ENCODE measurements around the gene BPI.
"Not testable (repeated sequence)": the region's sequence is repeated elsewhere in the genome, so short reads cannot be mapped to it uniquely, and the experiment has no call there.

The BPI gene

DNA sequence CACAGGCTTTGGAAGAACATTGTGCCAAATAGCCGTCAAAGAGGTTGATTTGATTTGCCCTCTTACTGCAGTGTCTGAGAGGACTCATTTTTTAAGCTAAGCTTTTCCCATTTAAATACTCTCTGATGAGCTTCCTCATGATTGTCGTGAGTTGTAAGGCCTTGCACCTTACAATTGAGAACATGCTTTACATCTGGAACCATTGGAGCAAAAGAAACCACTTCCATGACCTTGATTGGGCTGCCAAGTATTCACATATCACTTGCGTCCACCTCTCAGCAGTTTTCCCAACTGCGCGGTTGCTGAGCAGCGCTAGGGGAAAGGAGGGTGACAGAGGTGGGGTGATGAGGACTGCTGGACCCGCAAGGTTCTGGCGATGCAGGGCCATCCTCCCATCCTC is 30.1 kb downstream of the BPI start:
- Mint-ChIP-seq H3K27ac (no peak overlapping the region), H3K9me3 (no peaks in the 10 kb centered on the region), H3K27me3 (peaks cover 22% of the 10 kb centered on the region), H3K4me1 (no peaks in the 10 kb centered on the region), H3K4me3 (no peak overlapping the region), H3K36me3 (peaks cover 2% of the 10 kb centered on the region)

DNA sequence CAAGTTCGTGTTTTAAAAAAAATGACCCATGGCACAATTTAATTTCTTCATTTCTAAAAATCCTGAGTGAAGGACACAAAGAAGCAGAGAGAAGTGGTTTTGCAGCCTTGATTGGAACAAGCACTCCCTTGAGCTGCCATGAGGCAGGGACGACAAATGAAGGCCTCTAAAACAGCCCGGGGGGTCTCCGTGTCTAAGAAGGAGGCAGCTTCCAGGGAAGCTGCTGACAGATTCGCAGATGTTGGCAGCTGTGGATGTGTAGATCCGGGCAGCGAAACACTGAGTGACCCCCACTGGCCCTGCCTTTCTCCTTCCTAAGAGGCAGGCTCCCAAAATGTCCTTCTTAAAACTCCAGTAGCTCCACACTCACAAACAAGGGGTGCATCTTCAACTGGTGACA is 32.8 kb downstream of the BPI start:
- peaks cover 2% of the 10 kb centered on the region for H3K36me3 Mint-ChIP-seq
- H3K27ac Mint-ChIP-seq = no peak overlapping the region
- H3K27me3 Mint-ChIP-seq = peaks cover 25% of the 10 kb centered on the region
- H3K4me1 Mint-ChIP-seq = no peaks in the 10 kb centered on the region
- no peak overlapping the region for H3K4me3 Mint-ChIP-seq
- no peaks in the 10 kb centered on the region for H3K9me3 Mint-ChIP-seq

DNA sequence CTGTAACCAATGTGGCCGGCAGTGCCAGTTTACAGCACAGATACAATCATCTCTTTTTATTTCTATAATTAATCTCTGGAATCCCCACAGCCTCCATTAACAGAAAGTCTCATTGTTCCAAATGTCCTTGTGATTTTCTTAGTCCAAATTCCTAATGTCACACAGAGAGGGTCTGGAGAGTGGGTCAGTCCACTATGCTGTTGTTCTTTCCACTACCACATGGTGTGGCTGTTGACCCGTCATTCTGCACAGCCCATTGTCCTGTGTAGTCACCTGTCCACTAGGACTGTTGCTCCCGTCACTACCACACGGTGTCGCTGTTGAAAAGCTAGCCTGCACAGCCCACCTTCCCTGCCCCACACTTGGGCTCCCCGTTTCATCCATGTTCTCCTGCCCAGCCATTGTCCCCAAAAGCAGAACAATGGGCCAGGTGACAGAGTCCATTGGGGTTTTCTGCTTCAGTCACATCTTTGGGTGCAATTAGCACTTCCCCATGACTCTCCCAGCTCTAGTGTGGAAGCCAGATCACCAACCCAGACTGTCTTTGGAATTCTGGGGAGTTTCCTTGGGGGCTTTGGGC is 33.7 kb downstream of the BPI start:
- Mint-ChIP-seq H3K4me1 (no peaks in the 10 kb centered on the region), H3K27ac (no peak overlapping the region), H3K27me3 (peaks cover 23% of the 10 kb centered on the region), H3K9me3 (no peaks in the 10 kb centered on the region), H3K36me3 (peaks cover 2% of the 10 kb centered on the region), H3K4me3 (no peak overlapping the region)

DNA sequence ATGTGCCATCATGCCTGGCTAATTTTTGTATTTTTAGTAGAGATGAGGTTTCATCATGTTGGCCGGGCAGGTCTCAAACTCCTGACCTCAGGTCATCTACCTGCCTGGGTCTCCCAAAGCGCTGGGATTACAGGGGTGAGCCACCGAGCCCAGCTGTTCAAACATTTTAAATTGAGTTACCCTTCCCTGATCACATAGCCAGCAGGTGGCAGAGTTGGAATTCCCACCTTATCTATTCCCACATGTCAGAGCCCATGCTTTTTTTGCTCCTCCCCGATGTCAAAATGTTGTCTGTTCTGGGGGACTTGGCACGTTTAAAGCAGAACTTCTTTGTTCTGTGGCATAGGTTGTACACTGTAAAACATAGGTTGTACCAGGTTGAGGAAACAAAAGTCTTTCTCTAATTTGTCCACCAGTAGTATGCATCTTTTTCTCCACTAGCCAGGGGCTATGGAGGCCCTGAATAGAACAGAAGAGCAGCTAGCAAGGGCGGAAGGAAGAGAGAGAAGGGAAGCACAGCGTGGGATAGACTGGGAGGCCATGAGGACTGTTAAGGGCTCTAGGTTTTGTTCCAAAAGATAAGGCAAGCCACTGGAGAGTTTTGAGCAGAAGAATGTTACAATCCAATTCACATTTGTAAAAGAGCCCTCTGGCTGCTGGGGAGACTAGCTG is 35.0 kb downstream of the BPI start:
- Mint-ChIP-seq H3K27me3 (peaks cover 23% of the 10 kb centered on the region), H3K9me3 (no peaks in the 10 kb centered on the region), H3K27ac (no peak overlapping the region), H3K36me3 (peaks cover 2% of the 10 kb centered on the region), H3K4me1 (no peaks in the 10 kb centered on the region), H3K4me3 (no peak overlapping the region)

DNA sequence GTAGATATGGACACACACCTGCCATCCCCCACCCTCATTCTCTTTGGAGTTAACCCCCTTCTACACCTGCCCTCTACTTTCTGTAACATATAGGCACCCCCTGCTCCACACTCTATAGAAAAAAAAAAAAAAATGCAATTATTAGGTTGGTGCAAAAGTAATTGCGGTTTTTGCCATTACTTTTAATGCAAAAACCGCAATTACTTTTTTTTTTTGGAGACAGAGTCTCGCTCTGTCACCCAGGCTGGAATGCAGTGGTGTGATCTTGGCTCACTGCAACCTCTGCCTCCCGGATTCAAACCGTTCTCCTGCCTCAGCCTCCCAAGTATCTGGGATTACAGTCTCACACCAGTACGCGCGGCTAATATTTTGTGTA is 35.6 kb downstream of the BPI start:
- H3K27me3 Mint-ChIP-seq = peaks cover 21% of the 10 kb centered on the region
- not testable (repeated sequence) for H3K9me3 Mint-ChIP-seq, H3K36me3 Mint-ChIP-seq, H3K4me3 Mint-ChIP-seq, H3K4me1 Mint-ChIP-seq, H3K27ac Mint-ChIP-seq

DNA sequence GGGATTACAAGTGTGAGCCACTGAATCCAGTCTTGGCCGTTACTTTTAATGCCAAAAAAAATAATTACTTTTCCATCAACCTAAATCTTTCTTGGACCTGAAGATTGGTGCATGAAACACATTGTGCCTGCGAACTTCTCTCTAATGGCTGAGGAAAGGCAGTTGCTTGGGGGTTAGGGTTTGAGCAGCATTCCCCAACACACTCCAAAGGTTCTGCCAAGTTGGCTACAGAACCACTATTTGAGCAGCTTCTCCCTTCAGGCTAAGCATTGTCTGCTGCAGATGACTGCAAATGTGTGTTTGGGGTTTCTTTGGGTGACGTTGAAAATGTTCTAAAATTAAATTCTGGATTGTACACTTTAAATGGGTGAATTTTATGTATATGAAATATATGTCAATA is 36.0 kb downstream of the BPI start:
- H3K4me3 Mint-ChIP-seq = no peak overlapping the region

DNA sequence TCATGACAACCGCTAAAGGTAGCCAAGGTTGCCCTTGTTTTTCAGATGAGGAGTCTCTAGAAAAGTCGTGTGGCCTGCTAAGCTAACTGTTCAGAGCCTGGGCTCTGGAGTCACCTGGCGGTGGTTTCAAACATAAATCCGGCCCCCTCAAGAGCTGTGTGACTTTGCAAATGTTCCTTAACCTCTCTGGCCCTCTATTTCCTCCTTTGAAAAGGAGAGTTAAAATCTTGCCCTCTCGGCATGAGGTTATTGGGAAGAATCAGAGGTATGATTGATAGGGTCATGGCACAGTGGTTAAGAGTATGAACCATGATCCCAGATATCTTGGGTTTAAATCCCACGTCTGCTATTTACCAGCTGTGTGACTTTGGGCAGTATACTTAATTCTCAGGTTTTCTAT is 36.7 kb downstream of the BPI start:
- Mint-ChIP-seq H3K36me3 (peaks cover 2% of the 10 kb centered on the region), H3K9me3 (no peaks in the 10 kb centered on the region), H3K27ac (no peak overlapping the region), H3K27me3 (peaks cover 18% of the 10 kb centered on the region), H3K4me1 (no peaks in the 10 kb centered on the region), H3K4me3 (no peak overlapping the region)

More for the DNA sequence above, 36.0 kb downstream of the BPI start:
- Mint-ChIP-seq H3K27me3 (peaks cover 21% of the 10 kb centered on the region), H3K9me3 (no peaks in the 10 kb centered on the region), H3K27ac (no peak overlapping the region), H3K36me3 (peaks cover 2% of the 10 kb centered on the region), H3K4me1 (no peaks in the 10 kb centered on the region)

DNA sequence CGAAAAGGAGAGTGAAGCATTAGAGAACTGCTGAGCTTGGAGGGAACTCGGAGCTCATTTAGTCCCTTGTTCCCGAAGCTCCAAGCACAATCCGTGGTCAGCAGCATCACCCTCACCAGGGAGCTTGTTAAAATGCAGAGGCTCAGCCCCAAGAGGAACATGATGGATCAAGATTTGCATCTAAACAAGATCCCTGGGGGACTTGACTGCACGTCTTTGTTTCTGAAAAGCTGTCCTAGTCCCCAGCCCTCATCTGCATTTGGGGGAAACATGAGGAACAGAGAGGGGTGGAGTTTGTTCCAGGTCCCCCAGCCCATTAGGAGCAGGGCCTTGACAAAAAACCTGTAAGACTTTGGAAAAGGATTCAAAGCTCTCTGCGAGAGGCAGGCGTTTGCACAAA is 38.3 kb downstream of the BPI start:
- Mint-ChIP-seq H3K27me3 (peaks cover 10% of the 10 kb centered on the region), H3K9me3 (no peaks in the 10 kb centered on the region), H3K36me3 (peaks cover 2% of the 10 kb centered on the region), H3K4me3 (no peak overlapping the region), H3K4me1 (no peaks in the 10 kb centered on the region), H3K27ac (no peak overlapping the region)

DNA sequence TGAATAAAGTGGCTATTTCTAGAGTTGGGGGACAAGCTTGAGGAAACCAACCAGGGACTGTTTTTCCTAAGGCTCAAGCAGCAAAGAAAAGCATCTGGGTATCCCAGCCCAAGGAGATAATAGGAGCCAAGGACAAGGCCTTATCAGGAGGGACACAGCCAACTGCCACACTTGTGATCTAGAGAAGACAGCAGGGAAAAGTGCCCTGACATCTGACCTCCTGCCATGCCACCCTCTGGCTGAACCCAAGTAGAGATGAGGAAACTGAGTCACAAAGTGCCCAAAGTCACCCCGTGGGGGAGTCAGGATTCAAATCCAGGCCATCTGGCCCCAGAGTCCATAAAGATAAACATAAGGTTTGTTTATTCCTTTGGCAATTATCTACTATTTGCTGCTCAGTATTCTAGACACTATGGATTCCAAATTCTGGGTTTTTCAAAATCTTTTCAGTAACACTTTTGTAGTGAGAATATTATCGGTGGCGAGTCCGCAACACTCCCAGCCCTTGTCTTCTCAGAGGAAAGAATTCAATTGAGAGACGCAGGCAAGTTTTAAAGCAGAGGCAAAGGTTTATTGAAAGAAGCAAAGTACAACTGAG is 38.9 kb downstream of the BPI start:
- no peaks in the 10 kb centered on the region for H3K4me1 Mint-ChIP-seq
- no peak overlapping the region for H3K4me3 Mint-ChIP-seq
- no peak overlapping the region for H3K27ac Mint-ChIP-seq
- peaks cover 9% of the 10 kb centered on the region for H3K27me3 Mint-ChIP-seq
- no peaks in the 10 kb centered on the region for H3K9me3 Mint-ChIP-seq
- H3K36me3 Mint-ChIP-seq = peaks cover 2% of the 10 kb centered on the region

DNA sequence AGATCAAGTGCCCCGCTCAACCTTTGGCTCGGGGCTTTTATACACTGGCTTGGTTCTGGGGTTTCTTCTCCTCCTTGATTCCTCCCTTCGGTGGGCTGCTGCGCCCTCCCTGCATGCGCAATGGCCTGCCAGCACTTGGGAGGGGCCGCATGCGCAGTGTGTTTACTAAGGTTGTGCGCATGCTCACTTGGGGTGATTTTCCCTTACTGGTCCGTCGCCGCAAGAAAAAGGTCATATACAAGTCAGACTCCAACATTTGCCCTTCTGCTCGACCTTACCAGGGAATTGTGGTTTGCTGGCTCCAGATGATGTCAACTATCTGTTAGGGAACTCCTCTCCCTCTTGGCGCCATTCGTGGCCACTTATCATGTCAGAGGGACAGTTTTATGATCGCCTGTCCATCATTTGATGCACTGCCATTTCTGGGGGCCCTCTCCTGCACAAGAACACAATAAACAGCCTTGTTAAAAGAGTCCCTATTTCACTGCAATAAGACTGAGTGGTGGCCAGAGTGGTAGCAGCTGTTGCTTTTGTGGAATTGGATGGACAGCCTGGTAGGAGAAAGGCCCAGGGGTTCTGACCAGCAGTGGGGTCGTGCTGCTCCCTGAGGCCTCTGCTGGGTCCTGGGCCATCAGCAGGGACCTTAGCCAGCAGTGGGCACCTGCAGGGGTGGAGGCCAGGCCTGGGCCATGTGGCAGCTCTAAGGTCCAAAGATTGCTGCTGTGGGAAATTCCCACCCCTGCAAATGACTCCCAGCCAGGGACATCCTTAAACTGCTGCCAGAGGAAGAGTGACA is 39.6 kb downstream of the BPI start:
- Mint-ChIP-seq H3K4me3 (no peak overlapping the region), H3K27ac (no peak overlapping the region), H3K4me1 (no peaks in the 10 kb centered on the region), H3K9me3 (no peaks in the 10 kb centered on the region), H3K36me3 (no peaks in the 10 kb centered on the region), H3K27me3 (peaks cover 5% of the 10 kb centered on the region)

DNA sequence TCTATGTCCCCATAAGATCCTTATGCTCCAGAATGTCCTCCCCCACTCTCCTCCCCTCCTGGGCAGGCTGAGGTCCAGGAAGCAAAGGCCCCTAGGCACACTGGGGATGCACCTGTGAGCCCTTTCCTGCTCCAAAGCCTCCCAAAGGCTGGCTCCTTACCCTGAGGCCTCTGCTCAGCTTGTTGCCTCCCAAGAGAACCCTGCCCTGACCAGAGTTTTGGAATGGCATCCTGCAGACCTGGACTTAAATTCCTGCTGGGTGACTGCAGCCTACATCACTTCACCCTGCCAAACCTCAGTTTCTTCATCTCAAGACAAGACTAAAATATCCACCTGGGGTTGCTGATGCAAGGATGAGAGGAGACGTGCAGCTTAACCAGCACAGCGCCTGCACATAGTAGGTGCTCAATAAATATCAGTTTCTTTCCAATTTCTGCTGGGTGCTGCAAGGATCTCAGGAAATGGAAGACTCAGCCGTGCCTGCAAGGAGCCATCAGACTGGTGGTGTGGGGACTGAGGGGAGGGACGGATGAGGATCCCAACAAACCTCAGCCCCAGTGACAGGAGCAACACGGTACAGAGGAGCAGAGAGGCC is 40.2 kb downstream of the BPI start:
- Mint-ChIP-seq H3K27me3 (peaks cover 5% of the 10 kb centered on the region), H3K36me3 (no peaks in the 10 kb centered on the region), H3K4me1 (no peaks in the 10 kb centered on the region), H3K27ac (no peak overlapping the region), H3K4me3 (no peak overlapping the region), H3K9me3 (no peaks in the 10 kb centered on the region)

DNA sequence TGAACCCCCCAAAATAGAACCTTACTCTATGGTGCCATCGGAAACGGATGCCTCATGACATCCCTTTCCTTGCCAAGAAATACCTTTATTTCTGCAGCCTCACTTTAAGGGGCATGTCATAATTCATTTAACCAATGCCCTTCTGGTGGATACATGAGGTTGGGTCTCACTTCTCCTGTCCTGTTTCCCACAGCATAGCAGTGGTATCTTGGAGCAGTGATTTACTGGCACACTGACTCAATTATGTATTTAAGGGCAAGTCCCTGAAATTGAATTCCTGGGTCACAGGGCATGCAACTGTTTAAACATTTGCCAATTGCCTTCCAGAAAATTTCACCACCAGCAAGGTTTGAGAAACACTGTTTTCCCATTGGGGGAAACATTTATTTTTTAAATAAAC is 41.7 kb downstream of the BPI start:
- no peaks in the 10 kb centered on the region for H3K9me3 Mint-ChIP-seq
- no peak overlapping the region for H3K27ac Mint-ChIP-seq
- no peaks in the 10 kb centered on the region for H3K36me3 Mint-ChIP-seq
- H3K27me3 Mint-ChIP-seq = peaks cover 2% of the 10 kb centered on the region
- no peak overlapping the region for H3K4me3 Mint-ChIP-seq
- no peaks in the 10 kb centered on the region for H3K4me1 Mint-ChIP-seq

DNA sequence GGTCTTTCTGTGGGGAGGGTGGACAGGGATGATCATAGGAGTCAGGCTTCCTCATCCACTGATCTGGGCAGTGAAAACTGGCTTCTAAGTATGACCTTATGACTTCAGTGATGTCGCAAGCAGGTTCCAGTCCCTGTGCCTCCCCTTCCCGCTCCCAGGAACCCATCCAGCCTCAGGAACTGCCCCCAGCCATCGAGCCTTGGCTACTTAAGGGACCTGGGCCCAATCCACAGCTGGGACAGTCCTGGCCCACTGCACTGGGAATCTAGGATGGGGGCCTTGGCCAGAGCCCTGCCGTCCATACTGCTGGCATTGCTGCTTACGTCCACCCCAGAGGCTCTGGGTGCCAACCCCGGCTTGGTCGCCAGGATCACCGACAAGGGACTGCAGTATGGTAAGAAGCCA is 42.3 kb downstream of the BPI start, which contains the start of gene LBP:
LBP (plus strand) TSS at position 236 of the 405 bp plus-strand sequence; CDS start at position 271, 35 bp downstream.
- Mint-ChIP-seq H3K4me1 (no peaks in the 10 kb centered on the region), H3K27me3 (no peaks in the 10 kb centered on the region), H3K9me3 (no peaks in the 10 kb centered on the region), H3K4me3 (no peak within 1 kb of the TSS), H3K36me3 (no peaks in the 10 kb centered on the region), H3K27ac (no peak within 1 kb of the TSS)

DNA sequence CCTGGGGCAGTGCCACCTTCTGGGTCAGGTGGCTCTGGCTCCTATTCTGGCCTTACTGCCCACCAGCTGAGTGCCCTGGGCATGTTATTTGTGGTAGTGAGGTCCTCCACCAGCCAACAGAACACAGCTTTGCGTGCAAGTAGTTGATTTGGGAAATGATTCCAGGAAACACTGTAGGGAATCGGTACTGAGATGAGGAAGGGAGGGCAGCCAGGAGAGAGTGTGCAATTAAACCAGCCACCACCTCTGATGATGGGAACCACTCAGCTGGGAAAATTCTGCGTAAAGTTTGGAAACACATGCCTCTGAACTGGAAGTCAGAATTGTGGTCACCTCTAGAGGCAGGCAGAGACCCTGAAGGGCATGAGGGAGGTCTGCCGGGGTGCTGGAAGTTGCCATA is 42.8 kb downstream of the BPI start:
- Mint-ChIP-seq H3K27me3 (no peaks in the 10 kb centered on the region), H3K36me3 (no peaks in the 10 kb centered on the region), H3K4me1 (no peaks in the 10 kb centered on the region), H3K27ac (no peak overlapping the region), H3K4me3 (no peak overlapping the region), H3K9me3 (no peaks in the 10 kb centered on the region)

DNA sequence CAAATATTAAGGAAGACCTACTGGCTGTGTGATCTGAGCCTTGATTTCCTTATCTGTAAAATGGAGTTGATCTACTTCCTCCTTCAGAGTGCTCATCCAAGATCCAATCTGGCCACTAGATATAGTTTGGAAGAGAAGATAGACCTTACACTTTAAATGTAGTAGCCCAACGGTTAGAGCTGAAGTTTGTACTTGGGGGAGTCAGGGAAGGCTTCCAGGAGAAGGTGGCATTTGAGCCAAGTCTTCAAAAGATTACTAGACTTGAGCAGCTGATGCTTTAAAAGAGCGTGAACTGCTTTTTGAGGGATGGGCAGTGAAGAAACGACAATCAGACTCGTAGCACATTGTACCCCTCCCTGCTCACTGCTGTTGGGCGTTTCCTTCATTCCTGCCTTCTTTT is 45.9 kb downstream of the BPI start:
- H3K27ac Mint-ChIP-seq = no peak overlapping the region
- H3K4me3 Mint-ChIP-seq = no peak overlapping the region
- H3K4me1 Mint-ChIP-seq = no peaks in the 10 kb centered on the region
- H3K36me3 Mint-ChIP-seq = no peaks in the 10 kb centered on the region
- no peaks in the 10 kb centered on the region for H3K27me3 Mint-ChIP-seq
- no peaks in the 10 kb centered on the region for H3K9me3 Mint-ChIP-seq

All from activated naive CD4-positive, alpha-beta T cell treated with anti-CD3 and anti-CD28 coated beads, Interleukin-2, amount 50 U/mL, for 24 hours (primary cell).